Astrocyte of the spinal cord (primary cell): ENCODE measurements around the gene ZBTB16.

Source experiments
- DNase-seq: peaks from one replicate; pipeline ENCODE4 v3.0.0; 2011; ENCODE audit warnings: low read depth, low spot score
- H3K4me3 ChIP-seq: 2 replicates; pipeline ENCODE4 v1.5.1; 2011; ENCODE audit warnings: low read depth, mild to moderate bottlenecking, low read length, moderate library complexity
- CTCF ChIP-seq: IDR thresholded peaks from 2 replicates; pipeline ENCODE4 v1.5.1; 2012; ENCODE audit warnings: low read depth, mild to moderate bottlenecking, low read length, inconsistent platforms
- in situ Hi-C: cut with HindIII; loops from 2 replicates; pipeline ENCODE4 v1.10.0; 2017; ENCODE audit warnings: low sequenced_read_pairs

Gene ZBTB16

GRCh38 chr11:114275280-114275679 lies 215.8 kb downstream of the ZBTB16 start:
- no peak for DNase-seq
- in situ Hi-C loops, result no loop called here
- no peak overlapping the region for H3K4me3 ChIP-seq
- no peak for TF ChIP-seq CTCF

DNA sequence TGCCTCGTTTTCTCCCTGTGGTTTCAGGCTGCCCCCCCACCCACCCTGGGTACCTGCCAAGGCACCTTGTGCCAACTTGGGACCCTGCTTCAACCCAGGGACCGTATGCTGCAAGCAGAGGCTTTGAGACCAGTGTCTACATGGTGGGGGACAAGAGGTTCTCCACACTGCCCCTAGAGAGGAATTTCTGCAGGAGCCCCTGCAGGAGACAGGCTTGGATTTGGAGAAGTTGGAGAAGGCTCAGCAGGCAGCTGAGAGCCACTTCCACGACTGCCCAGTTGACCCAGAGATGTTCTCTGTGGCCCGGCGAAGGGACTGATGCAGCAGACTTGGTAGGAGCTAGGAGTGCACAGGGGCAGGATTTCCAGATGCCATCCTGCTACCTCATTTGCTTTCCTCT lies 216.6 kb downstream of the ZBTB16 start:
- no peak overlapping the region for H3K4me3 ChIP-seq
- in situ Hi-C loops, result no loop called here
- no peak for DNase-seq
- TF ChIP-seq CTCF, result no peak

DNA sequence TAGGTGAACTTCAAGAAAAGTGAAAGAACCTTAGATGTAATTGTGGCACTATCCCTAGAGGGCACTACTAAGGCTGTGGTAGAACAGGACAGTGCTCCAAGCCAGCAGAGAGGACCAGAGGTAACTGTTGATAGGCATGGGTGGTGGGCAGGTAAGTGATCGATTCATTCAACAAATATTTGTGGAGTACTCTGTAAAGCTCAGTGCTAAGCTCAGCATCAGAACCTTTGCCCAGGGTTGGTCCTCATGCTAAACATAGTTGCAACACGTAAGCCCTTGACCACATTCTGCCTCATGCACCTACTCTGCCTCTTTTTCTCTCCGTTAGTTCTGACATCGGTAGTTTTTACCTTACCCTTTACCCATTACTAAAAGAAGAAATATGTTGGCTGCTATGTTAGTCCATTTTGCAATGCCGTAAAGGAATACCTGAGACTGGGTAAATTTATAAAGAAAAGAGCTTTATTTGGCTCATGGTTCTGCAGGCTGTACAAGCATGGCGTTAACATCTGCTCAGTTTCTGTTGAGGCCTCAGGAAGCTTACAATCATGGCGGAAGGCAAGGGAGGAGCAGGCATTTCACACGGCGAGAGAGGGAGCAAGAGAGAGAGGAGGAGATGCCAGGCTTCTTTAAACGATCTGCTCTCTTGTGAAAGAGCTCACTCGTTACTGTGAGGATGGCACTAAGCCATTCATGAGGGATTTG lies 218.3 kb downstream of the ZBTB16 start:
- DNase-seq, result no peak
- in situ Hi-C loops, result no loop called here
- no peak overlapping the region for H3K4me3 ChIP-seq
- no peak for TF ChIP-seq CTCF

DNA sequence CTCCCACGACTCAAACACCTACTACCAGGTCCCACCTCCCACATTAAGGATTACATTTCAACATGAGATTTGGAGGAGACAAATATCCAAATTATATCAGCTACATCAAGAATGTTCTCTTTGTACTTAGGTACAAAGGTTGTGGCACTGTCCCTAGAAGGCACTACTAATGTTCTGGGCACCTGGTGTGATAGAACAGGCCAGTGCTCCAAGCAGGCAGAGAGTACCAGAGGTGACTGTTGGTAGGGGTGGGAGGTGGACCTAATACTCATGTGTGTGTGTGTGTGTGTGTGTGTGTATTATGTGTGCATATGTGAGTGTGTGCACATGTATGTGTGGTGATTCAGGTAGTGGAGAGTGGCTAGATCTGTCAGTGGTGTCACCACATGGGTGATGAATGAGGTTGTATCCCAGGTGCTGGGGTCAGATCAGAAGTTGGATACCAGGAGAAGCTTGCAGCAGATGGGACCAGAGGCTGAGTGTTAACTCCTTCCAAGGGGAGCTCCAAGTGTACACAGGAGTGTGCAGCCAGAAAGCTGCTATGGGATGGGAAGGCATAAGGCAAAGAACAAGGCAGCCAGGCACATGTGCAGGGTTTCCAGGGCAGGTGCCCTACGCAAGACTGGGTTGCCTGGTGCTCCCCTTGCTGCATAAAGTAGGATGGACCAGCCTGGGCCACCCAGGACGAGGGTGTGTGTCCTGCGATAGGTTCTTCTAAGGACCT lies 219.0 kb downstream of the ZBTB16 start:
- no peak overlapping the region for H3K4me3 ChIP-seq
- DNase-seq, result no peak
- no peak for TF ChIP-seq CTCF
- in situ Hi-C loops, result no loop called here

- no peak overlapping the region for H3K4me3 ChIP-seq
- in situ Hi-C loops, result no loop called here
- TF ChIP-seq CTCF, result no peak
- peak; percentile 67 for DNase-seq
Observed at GRCh38 chr11:114279792-114280546, 220.5 kb downstream of the ZBTB16 start.

GRCh38 chr11:114280696-114281095 lies 221.2 kb downstream of the ZBTB16 start:
- in situ Hi-C loops, result no loop called here
- peak; percentile 71 for TF ChIP-seq CTCF
- no peak overlapping the region for H3K4me3 ChIP-seq
- DNase-seq, result peak; percentile 87
